Skeletal muscle tissue (tissue), 4 donors: ENCODE measurements around the gene TMEM138. TPM values are rescaled to one million over a fixed set of nuclear protein-coding genes. Genes with fewer than 3 reads are reported as not detected.

ENCODE experiments used
- H3K27ac ChIP-seq: one replicate; pipeline ENCODE4 v1.7.0; 2013; ENCODE audit warnings: mild to moderate bottlenecking, low read depth, low read length, inconsistent platforms
- H3K27me3 ChIP-seq, 3 donors: one replicate each; pipeline ENCODE4 v1.7.0; 2013; ENCODE audit warnings: low read length in 3 of 3; ENCODE audit not compliant: control insufficient read depth in 3 of 3, insufficient read depth in 3 of 3
- H3K36me3 ChIP-seq, 3 donors: one replicate each; pipeline ENCODE4 v1.7.0; 2013; ENCODE audit warnings: low read length in 3 of 3; ENCODE audit not compliant: control insufficient read depth in 3 of 3, insufficient read depth in 3 of 3
- H3K4me1 ChIP-seq, 3 donors: one replicate each; pipeline ENCODE4 v1.7.0; 2013; ENCODE audit warnings: low read length in 3 of 3, mild to moderate bottlenecking in 3 of 3; ENCODE audit not compliant: control insufficient read depth in 3 of 3, insufficient read depth in 3 of 3
- H3K4me3 ChIP-seq, 3 donors: one replicate each; pipeline ENCODE4 v1.7.0; 2013; ENCODE audit warnings: low read length in 3 of 3
- H3K9ac ChIP-seq, 3 donors: one replicate each; pipeline ENCODE4 v1.7.0; 2013; ENCODE audit warnings: low read length in 3 of 3, mild to moderate bottlenecking in 3 of 3, moderate library complexity in 2 of 3, low read depth in 1 of 3
- H3K9me3 ChIP-seq, 3 donors: one replicate each; pipeline ENCODE4 v1.7.0; 2013; ENCODE audit warnings: low read length in 3 of 3; ENCODE audit not compliant: control insufficient read depth in 3 of 3
- total RNA-seq: library from RNA; depleted of rRNA; stranded (reverse); fragments of >200 nt; gene quantifications from one replicate; pipeline ENCODE4 v1.2.3, GENCODE V29; 2014
- donor health status: Osteomylitis.

Gene TMEM138
- total RNA-seq, 1 donor from 2014 or later, result 18.8 TPM

- H3K9me3 ChIP-seq, result no peaks in the 10 kb centered on the region
- H3K4me3 ChIP-seq, result no peak overlapping the region
- peaks cover 0 to 2% (median 0%) of the 10 kb centered on the region in 3 donors for H3K4me1 ChIP-seq
- H3K9ac ChIP-seq, result no peak overlapping the region
- H3K36me3 ChIP-seq, result peaks cover 15 to 31% (median 22%) of the 10 kb centered on the region in 3 donors
- H3K27ac ChIP-seq, result no peak overlapping the region
- no peaks in the 10 kb centered on the region for H3K27me3 ChIP-seq
Observed at GRCh38 chr11:61341706-61342105, 20.5 kb upstream of the TMEM138 start.

DNA sequence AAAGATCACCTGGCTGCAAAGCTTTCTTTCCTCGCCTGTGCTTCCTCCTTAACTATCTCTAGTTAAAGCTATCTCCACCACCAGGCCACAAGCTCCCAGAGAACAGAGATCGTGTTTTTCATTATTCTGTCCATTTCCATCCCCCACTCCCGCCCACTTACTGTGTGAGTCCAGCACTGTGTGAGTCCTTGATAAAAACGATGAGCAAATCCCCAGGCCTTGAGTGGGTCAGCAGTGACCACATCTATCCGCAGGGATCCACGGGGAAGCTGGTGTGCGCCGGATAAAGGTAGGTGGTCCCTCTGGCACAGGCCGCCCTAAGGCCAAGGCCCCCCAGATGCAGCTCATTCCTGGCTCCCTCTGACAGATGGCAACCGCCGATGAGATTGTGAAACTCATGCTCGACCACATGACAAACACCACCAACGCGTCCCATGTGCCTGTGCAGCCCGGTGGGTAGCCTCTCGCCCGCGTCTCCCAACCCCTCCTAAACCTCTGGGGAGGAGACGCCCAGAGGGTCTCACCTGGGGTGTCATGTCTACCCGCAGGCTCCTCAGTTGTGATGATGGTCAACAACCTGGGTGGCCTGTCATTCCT, 19.9 kb upstream of the TMEM138 start:
- peaks cover 15 to 36% (median 22%) of the 10 kb centered on the region in 3 donors for H3K36me3 ChIP-seq
- H3K27me3 ChIP-seq, result no peaks in the 10 kb centered on the region
- no peak overlapping the region for H3K27ac ChIP-seq
- H3K4me3 ChIP-seq, result no peak overlapping the region
- no peak overlapping the region for H3K9ac ChIP-seq
- no peaks in the 10 kb centered on the region for H3K4me1 ChIP-seq
- no peaks in the 10 kb centered on the region for H3K9me3 ChIP-seq

- no peak overlapping the region for H3K27ac ChIP-seq
- H3K36me3 ChIP-seq, result peaks cover 19 to 49% (median 32%) of the 10 kb centered on the region in 3 donors
- no peaks in the 10 kb centered on the region for H3K9me3 ChIP-seq
- no peak overlapping the region for H3K9ac ChIP-seq
- H3K4me3 ChIP-seq, result no peak overlapping the region
- peaks cover 0 to 2% (median 0%) of the 10 kb centered on the region in 3 donors for H3K4me1 ChIP-seq
- no peaks in the 10 kb centered on the region for H3K27me3 ChIP-seq
Observed at GRCh38 chr11:61343792-61344745, 18.1 kb upstream of the TMEM138 start.

- H3K27ac ChIP-seq, result no peak overlapping the region
Observed at GRCh38 chr11:61345170-61345610, 17.0 kb upstream of the TMEM138 start.

DNA sequence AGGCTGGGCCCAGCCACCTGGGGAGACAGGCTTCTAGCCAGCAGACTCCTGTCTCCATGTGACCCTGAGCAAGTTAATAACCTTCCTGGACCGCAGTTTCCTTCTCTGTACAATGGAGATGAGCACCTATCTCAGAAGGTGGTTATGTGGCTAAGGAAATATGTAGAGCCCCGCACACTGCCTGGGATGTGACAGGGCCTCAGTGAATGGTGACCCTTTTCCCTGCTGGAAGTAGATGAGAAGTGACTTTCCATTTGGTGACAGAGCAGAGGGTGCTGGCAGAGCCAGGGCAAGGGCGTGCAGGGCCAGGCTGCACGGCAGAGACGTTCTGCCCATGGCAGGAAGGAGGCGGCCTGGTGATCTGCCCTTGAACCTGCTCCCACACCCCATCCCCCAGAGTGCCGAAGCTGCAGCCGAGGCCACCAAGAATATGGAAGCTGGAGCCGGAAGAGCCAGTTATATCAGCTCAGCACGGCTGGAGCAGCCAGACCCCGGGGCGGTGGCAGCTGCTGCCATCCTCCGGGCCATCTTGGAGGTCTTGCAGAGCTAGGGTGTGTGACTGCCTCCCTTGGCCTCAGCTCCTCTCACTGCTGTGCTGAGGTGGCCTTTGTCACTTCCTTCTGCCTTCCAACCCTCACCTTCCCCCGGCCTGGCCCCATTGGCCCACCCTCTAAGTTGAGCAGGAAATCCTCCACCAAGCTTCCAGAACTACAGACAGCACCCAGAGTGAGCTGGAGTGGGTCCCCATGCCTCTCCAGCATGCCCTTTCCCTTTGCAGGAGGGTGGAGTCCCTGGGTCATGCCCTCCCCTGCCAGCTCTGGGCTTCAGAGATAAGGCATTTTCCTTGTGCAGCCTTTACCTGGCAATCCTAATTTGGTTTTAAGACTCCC, 16.0 kb upstream of the TMEM138 start:
- Histone ChIP-seq H3K36me3 (peaks cover 34 to 63% (median 45%) of the 10 kb centered on the region in 3 donors), H3K27ac (no peak overlapping the region), H3K4me1 (peaks cover 0 to 2% (median 0%) of the 10 kb centered on the region in 3 donors), H3K9ac (no peak overlapping the region), H3K27me3 (no peaks in the 10 kb centered on the region), H3K4me3 (no peak overlapping the region), H3K9me3 (no peaks in the 10 kb centered on the region)

More at GRCh38 chr11:61345170-61345610, 17.0 kb upstream of the TMEM138 start:
- Histone ChIP-seq H3K4me3 (no peak overlapping the region), H3K9me3 (no peaks in the 10 kb centered on the region), H3K9ac (no peak overlapping the region), H3K4me1 (peaks cover 0 to 2% (median 0%) of the 10 kb centered on the region in 3 donors), H3K27me3 (no peaks in the 10 kb centered on the region), H3K36me3 (peaks cover 28 to 56% (median 37%) of the 10 kb centered on the region in 3 donors)

DNA sequence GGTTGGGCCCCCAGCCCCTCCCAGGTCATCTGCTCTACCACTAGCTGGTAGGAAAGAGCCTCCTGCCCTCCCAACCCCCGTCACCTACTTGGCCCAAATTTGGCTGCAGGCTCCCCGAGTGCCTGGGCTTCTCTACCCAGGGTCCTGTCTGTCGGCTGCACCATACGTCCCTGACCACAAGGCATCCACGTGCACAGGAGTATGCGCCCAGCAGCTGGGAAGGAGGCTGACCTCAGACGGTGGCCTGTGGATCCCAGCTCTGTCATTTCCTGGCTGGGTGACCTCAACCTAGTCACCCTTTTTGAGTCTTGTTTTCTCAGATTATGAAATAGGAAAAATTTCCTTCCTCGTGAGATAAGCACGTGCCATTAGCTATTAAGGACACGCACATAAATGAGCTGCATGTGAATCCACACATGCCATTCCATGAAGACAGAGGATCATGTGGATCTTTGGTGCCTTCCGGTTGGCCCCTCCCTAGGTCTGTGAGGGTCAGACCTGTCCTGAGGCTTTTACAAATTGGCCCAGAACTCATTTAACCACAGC, 14.2 kb upstream of the TMEM138 start:
- H3K36me3 ChIP-seq, result peaks cover 37 to 52% (median 49%) of the 10 kb centered on the region in 3 donors
- H3K4me1 ChIP-seq, result peaks cover 0 to 2% (median 0%) of the 10 kb centered on the region in 3 donors
- H3K9ac ChIP-seq, result peak overlapping the region in 1 of 3 donors; percentile 16
- no peak overlapping the region for H3K27ac ChIP-seq
- H3K9me3 ChIP-seq, result no peaks in the 10 kb centered on the region
- no peak overlapping the region for H3K4me3 ChIP-seq
- no peaks in the 10 kb centered on the region for H3K27me3 ChIP-seq

GRCh38 chr11:61349189-61349751, 12.9 kb upstream of the TMEM138 start:
- no peak overlapping the region for H3K27ac ChIP-seq
- H3K9me3 ChIP-seq, result no peaks in the 10 kb centered on the region
- H3K36me3 ChIP-seq, result peaks cover 45 to 60% (median 59%) of the 10 kb centered on the region in 3 donors
- H3K9ac ChIP-seq, result peak overlapping the region in 1 of 3 donors; percentile 8
- H3K27me3 ChIP-seq, result no peaks in the 10 kb centered on the region
- no peak overlapping the region for H3K4me3 ChIP-seq
- peaks cover 0 to 2% (median 0%) of the 10 kb centered on the region in 3 donors for H3K4me1 ChIP-seq

DNA sequence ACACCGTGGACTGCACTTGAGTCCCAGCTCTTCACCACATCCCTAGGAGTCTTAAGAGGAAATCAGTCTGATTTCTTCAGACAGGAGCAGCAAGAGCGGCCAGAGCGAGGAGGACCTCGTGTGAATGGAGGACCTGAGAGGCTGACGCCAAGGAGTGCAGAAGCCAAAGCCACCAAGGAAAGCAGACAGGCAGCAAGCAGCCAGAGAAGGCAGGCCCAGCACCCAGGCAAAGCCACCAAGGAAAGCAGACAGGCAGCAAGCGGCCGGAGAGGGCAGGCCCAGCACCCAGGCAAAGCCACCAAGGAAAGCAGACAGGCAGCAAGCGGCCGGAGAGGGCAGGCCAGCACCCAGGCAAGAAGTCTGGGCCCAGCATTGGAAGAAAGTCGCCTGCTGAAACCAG, 12.3 kb upstream of the TMEM138 start:
- peaks cover 49 to 60% (median 59%) of the 10 kb centered on the region in 3 donors for H3K36me3 ChIP-seq
- H3K9me3 ChIP-seq, result no peaks in the 10 kb centered on the region
- no peak overlapping the region for H3K4me3 ChIP-seq
- H3K4me1 ChIP-seq, result peaks cover 0 to 2% (median 0%) of the 10 kb centered on the region in 3 donors
- no peak overlapping the region for H3K27ac ChIP-seq
- no peaks in the 10 kb centered on the region for H3K27me3 ChIP-seq
- H3K9ac ChIP-seq, result no peak overlapping the region

- Histone ChIP-seq H3K27me3 (no peaks in the 10 kb centered on the region), H3K4me1 (peaks cover 0 to 2% (median 0%) of the 10 kb centered on the region in 3 donors), H3K27ac (no peak overlapping the region), H3K4me3 (no peak overlapping the region), H3K9me3 (no peaks in the 10 kb centered on the region), H3K36me3 (peaks cover 52 to 60% (median 59%) of the 10 kb centered on the region in 3 donors), H3K9ac (no peak overlapping the region)
Observed at GRCh38 chr11:61350336-61350735, 11.8 kb upstream of the TMEM138 start.
